Measurements from ENCODE around the gene TMEM225.
"Not testable (repeated sequence)": the region's sequence is repeated elsewhere in the genome, so short reads cannot be mapped to it uniquely, and the experiment has no call there.

TMEM225 gene

GRCh38 chr11:123899792-123900191 lies 14.3 kb upstream of the TMEM225 start:
- in situ Hi-C loops (cut with HindIII; ENCODE audit: low sequenced_read_pairs), result no loop called here
- DNase-seq (ENCODE audit: low read depth, low spot score), result no peak
- no peak for TF ChIP-seq CTCF (IDR thresholded peaks at IDR 0.05; ENCODE audit: low read depth, low read length)
- no peak overlapping the region for H3K4me3 ChIP-seq (ENCODE audit: low read depth, low read length)

GRCh38 chr11:123892031-123892430 lies 6.6 kb upstream of the TMEM225 start:
- no peak for TF ChIP-seq CTCF (IDR thresholded peaks at IDR 0.05; ENCODE audit: low read depth, low read length)
- no peak overlapping the region for H3K4me3 ChIP-seq (ENCODE audit: low read depth, low read length)
- DNase-seq (ENCODE audit: low read depth, low spot score), result no peak
- in situ Hi-C loops (cut with HindIII; ENCODE audit: low sequenced_read_pairs), result no loop called here

DNA sequence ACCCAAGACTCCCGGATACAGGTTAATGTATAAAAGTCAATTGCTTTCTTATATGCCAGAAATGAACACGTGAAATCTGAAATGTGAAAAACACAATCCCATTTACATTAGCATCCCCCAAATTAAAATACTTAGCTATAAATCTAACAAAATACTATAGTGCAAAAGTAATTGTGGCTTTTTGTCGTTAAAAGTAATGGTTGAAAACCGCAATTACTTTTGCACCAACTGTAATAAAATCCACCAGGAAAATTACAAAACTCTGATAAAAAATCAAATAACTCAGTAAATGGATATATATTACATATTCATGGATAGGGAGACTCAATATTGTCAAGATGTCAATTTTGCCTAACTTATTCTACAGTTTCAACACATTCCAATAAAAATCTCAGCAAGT lies 4.6 kb downstream of the TMEM225 start:
- in situ Hi-C loops (cut with HindIII; ENCODE audit: low sequenced_read_pairs), result no loop called here
- DNase-seq (ENCODE audit: low read depth, low spot score), result no peak
- no peak for TF ChIP-seq CTCF (IDR thresholded peaks at IDR 0.05; ENCODE audit: low read depth, low read length)

DNA sequence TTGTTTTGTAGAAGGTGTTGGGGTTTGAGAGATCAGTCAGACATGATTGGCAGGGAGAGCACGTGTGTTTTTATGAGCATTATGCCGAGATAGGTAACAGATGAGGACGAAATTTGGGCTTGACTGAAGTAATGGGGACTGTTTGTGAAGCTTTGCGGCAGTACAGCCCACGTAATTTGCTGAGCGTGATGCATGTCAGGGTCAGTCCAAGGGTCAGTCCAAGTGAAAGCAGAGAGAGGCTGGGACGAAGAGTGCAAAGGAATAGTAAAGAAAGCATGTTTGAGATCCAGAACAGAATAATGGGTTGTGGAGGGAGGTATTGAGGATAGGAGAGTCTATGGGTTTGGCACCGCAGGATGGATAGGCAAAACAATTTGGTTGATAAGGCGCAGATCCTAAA lies 17.7 kb downstream of the TMEM225 start:
- DNase-seq (ENCODE audit: low read depth, low spot score); in situ Hi-C loops (cut with HindIII; ENCODE audit: low sequenced_read_pairs): not testable (repeated sequence)

More for the DNA sequence above, 4.6 kb downstream of the TMEM225 start:
- H3K4me3 ChIP-seq (ENCODE audit: low read depth, low read length), result no peak overlapping the region

DNA sequence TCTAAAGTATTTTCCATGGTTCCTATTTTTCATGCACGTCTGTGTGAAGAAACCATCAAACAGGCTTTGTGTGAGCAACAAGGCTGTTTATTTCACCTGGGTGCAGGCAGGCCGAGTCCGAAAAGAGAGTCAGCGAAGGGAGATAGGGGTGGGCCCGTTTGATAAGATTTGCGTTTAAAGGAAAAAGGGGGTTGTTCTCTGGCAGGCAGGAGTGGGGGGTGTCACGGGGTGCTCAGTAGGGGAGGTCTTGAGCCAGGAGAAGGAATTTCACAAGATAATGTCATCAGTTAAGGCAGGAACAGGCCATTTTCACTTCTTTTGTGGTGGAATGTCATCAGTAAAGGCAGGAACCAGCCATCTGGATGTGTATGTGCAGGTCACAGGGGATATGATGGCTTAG lies 20.2 kb downstream of the TMEM225 start:
- DNase-seq (ENCODE audit: low read depth, low spot score); H3K4me3 ChIP-seq (ENCODE audit: low read depth, low read length); in situ Hi-C loops (cut with HindIII; ENCODE audit: low sequenced_read_pairs): not testable (repeated sequence)

More for the DNA sequence above, 17.7 kb downstream of the TMEM225 start:
- H3K4me3 ChIP-seq (ENCODE audit: low read depth, low read length), result not testable (repeated sequence)

DNA sequence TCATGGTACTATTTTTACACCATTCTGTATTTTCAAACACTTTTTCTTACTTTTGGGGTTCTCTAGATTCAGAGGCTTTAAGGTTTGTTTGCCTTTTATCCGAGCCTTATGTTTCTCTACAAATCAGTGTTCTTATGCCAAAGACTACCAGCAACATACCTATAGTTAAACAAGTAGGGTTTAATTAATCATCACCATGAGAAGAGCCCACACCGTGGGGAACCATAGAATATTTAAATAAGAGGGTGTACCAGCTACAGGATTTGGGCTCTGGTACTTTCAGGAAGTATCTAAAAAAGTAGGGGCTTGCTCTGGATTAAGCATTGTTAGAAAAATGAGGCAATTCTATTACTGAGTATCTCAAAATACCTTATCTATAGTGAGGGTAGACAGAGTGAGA lies 25.7 kb downstream of the TMEM225 start:
- no peak overlapping the region for H3K4me3 ChIP-seq (ENCODE audit: low read depth, low read length)
- TF ChIP-seq CTCF (IDR thresholded peaks at IDR 0.05; ENCODE audit: low read depth, low read length), result no peak
- DNase-seq (ENCODE audit: low read depth, low spot score), result no peak
- in situ Hi-C loops (cut with HindIII; ENCODE audit: low sequenced_read_pairs), result no loop called here

- H3K4me3 ChIP-seq (ENCODE audit: low read depth, low read length), result no peak overlapping the region
- TF ChIP-seq CTCF (IDR thresholded peaks at IDR 0.05; ENCODE audit: low read depth, low read length), result no peak
- in situ Hi-C loops (cut with HindIII; ENCODE audit: low sequenced_read_pairs), result no loop called here
- no peak for DNase-seq (ENCODE audit: low read depth, low spot score)
These were observed 29.0 kb downstream of the TMEM225 start for GRCh38 chr11:123856444-123856843.

- no peak overlapping the region for H3K4me3 ChIP-seq (ENCODE audit: low read depth, low read length)
- in situ Hi-C loops (cut with HindIII; ENCODE audit: low sequenced_read_pairs), result no loop called here
- no peak for TF ChIP-seq CTCF (IDR thresholded peaks at IDR 0.05; ENCODE audit: low read depth, low read length)
- no peak for DNase-seq (ENCODE audit: low read depth, low spot score)
These were observed 32.4 kb downstream of the TMEM225 start for GRCh38 chr11:123853038-123853437.

Data from astrocyte of the spinal cord (primary cell).